ENCODE data around the gene TRAPPC3. TPM values are rescaled to one million over a fixed set of nuclear protein-coding genes. Genes with fewer than 3 reads are reported as not detected.

Gene TRAPPC3
- total RNA-seq, 2 experiments from 2014 or later, result 50.3 to 60.4 TPM

DNA sequence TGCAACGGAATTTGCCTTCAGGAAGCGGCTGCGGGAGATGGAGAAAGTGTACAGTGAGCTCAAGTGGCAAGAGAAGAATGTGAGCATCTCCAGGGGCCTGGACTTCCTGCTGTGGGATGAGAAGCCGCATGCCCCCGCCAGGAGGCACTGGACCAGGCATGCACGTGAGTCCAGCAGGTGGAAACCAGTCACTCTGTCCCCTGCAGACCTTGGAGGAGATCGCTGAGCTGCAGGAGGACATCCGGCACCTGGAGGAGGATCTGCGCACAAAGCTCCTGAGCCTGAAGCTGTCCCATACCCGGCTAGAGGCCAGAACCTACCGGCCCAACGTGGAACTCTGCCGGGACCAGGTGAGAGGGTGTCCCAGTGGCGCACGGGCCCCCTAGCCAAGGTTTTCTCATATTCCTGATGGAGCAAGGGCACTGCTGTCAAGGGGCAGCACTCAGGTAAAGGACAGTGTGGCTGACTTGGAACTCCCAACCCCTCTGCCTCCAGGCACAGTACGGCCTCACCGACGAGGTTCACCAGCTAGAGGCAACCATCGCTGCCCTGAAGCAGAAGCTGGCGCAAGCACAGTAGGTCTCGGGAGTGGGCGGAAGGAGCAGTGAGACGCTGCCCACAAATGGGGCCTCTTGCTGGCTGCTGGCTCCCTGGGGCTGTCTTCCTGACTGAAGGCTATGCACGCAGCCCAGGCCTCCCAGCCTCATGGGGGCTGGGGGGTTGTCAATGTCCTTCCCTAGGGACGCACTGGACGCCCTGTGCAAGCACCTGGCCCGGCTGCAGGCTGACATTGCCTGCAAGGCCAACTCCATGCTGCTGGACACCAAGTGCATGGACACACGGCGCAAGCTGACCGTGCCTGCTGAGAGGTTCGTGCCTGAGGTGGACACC lies 61.8 kb downstream of the TRAPPC3 start:
- peaks cover 18% of the 10 kb centered on the region for H3K79me2 ChIP-seq (ENCODE audit: insufficient read depth, low read depth, low read length)
- H3K27ac ChIP-seq (ENCODE audit: low read depth, low read length, poor library complexity, severe bottlenecking), result no peak overlapping the region
- BruUV-seq (replicated peaks), result no TSS peak
- H3K9me3 ChIP-seq (ENCODE audit: low read length), result no peaks in the 10 kb centered on the region
- H4K20me1 ChIP-seq (ENCODE audit: insufficient read depth, low read length), result peaks cover 6% of the 10 kb centered on the region; the same call in 1 of the 2 replicates
- no peak overlapping the region for H3K4me2 ChIP-seq (ENCODE audit: low read length)
- no peak for DNase-seq (ENCODE audit: low spot score)
- intact Hi-C loops (cut with micrococcal nuclease; ENCODE audit: unreplicated experiment), result loop anchor here (2.0 to 5.0 kb wide), 2 partner anchors 157 to 205 kb away; partner anchors contain the start of genes AGO1 and AGO3
- H3K4me1 ChIP-seq (ENCODE audit: insufficient read depth, low read length, poor library complexity, severe bottlenecking), result peaks cover 16% of the 10 kb centered on the region
- ChIA-PET CTCF (ENCODE audit: unreplicated experiment) (interaction anchor here (0.6 kb wide), 1 partner anchor 303 kb away, joined by 3 read pairs; no protein-coding TSS in a partner anchor), POLR2A (interaction anchor here (1.7 kb wide), 1 partner anchor 15 kb away, joined by 4 read pairs; no protein-coding TSS in a partner anchor)
- H3K9me2 ChIP-seq (ENCODE audit: insufficient read depth, low read length), result no peaks in the 10 kb centered on the region
- H2AFZ ChIP-seq (ENCODE audit: low read length), result peak overlapping the region; percentile 99; the same call in 1 of the 2 replicates
- TF ChIP-seq EZH2phosphoT487 (IDR thresholded peaks at IDR 0.05; ENCODE audit: borderline replicate concordance, low read depth, low read length), result no peak
- no peak for TF ChIP-seq CTCF (conservative IDR thresholded peaks at IDR 0.05; ENCODE audit: low read length)
- no peak overlapping the region for H3K4me3 ChIP-seq (ENCODE audit: low read depth, low read length, poor library complexity, severe bottlenecking)
- peaks cover 16% of the 10 kb centered on the region for H3K36me3 ChIP-seq (ENCODE audit: insufficient read depth, low read length)

Small RNA genes within 50 kb of the gene (small RNA-seq; reads per million reads assigned to genes)
- not detected for gene RN7SL131P

Other genes with a start within 250 kb of the TRAPPC3 start
- gene AGO3, start 218.4 kb downstream of the TRAPPC3 start, total RNA-seq (2014; rRNA removed; shearing (Covaris generic)), result 22.5 and 25.1 TPM in 2 replicates
- 38.4 and 42.0 TPM in 2 replicates for gene AGO3, start 218.4 kb downstream of the TRAPPC3 start, total RNA-seq (2022)
- gene TEKT2, start 65.4 kb downstream of the TRAPPC3 start, total RNA-seq (2014; rRNA removed; shearing (Covaris generic)), result 0.10 TPM in 1 of 2 replicates, not detected in the other
- gene TEKT2, start 65.4 kb downstream of the TRAPPC3 start, total RNA-seq (2022), result not detected in 2 replicates
- gene ADPRS, start 60.6 kb downstream of the TRAPPC3 start, total RNA-seq (2014; rRNA removed; shearing (Covaris generic)), result 42.3 and 44.3 TPM in 2 replicates
- gene ADPRS, start 60.6 kb downstream of the TRAPPC3 start, total RNA-seq (2022), result 27.6 and 29.3 TPM in 2 replicates
- gene COL8A2, start 24.3 kb downstream of the TRAPPC3 start, total RNA-seq (2014; rRNA removed; shearing (Covaris generic)), result not detected in 2 replicates
- not detected in 2 replicates for gene COL8A2, start 24.3 kb downstream of the TRAPPC3 start, total RNA-seq (2022)
- gene MAP7D1, start 6.7 kb upstream of the TRAPPC3 start, total RNA-seq (2014; rRNA removed; shearing (Covaris generic)), result 55.1 and 61.2 TPM in 2 replicates
- gene MAP7D1, start 6.7 kb upstream of the TRAPPC3 start, total RNA-seq (2022), result 94.7 and 101 TPM in 2 replicates
- 76.1 and 98.7 TPM in 2 replicates for gene THRAP3, start 75.0 kb upstream of the TRAPPC3 start, total RNA-seq (2014; rRNA removed; shearing (Covaris generic))
- 131 and 132 TPM in 2 replicates for gene THRAP3, start 75.0 kb upstream of the TRAPPC3 start, total RNA-seq (2022)
- 15.2 and 16.4 TPM in 2 replicates for gene SH3D21, start 156.9 kb upstream of the TRAPPC3 start, total RNA-seq (2014; rRNA removed; shearing (Covaris generic))
- 10.6 and 16.7 TPM in 2 replicates for gene SH3D21, start 156.9 kb upstream of the TRAPPC3 start, total RNA-seq (2022)
- 0.57 and 2.0 TPM in 2 replicates for gene EVA1B, start 174.2 kb upstream of the TRAPPC3 start, total RNA-seq (2014; rRNA removed; shearing (Covaris generic))
- 0.84 and 0.96 TPM in 2 replicates for gene EVA1B, start 174.2 kb upstream of the TRAPPC3 start, total RNA-seq (2022)
- 41.9 and 43.8 TPM in 2 replicates for gene STK40, start 236.4 kb upstream of the TRAPPC3 start, total RNA-seq (2014; rRNA removed; shearing (Covaris generic))
- 81.9 and 83.9 TPM in 2 replicates for gene STK40, start 236.4 kb upstream of the TRAPPC3 start, total RNA-seq (2022)
- gene LSM10, start 248.4 kb upstream of the TRAPPC3 start, total RNA-seq (2014; rRNA removed; shearing (Covaris generic)), result 42.3 and 43.2 TPM in 2 replicates
- 132 and 133 TPM in 2 replicates for gene LSM10, start 248.4 kb upstream of the TRAPPC3 start, total RNA-seq (2022)